Keratinocyte (primary cell): ENCODE results near the gene NSMCE1. TPM values are rescaled to one million over a fixed set of nuclear protein-coding genes. Genes with fewer than 3 reads are reported as not detected.

Experiments used
- DNase-seq: peaks from one replicate; pipeline ENCODE4 v3.0.0-alpha.2; 2011; ENCODE audit warnings: low read depth, missing footprints, low spot score
- FAIRE-seq: peaks from 2 replicates; lab custom pipeline; 2011; peaks lifted over from hg19 to GRCh38; lab: Jason Lieb, UNC
- H2AFZ ChIP-seq: 2 replicates; pipeline ENCODE4 v1.6.0; 2012; ENCODE audit warnings: low read length, control low read depth, inconsistent platforms; ENCODE audit not compliant: control insufficient read depth
- H3K27ac ChIP-seq: 2 replicates; pipeline ENCODE4 v1.5.1; 2011; ENCODE audit warnings: low read length; ENCODE audit not compliant: control insufficient read depth, insufficient read depth
- H3K27me3 ChIP-seq: 3 replicates; pipeline ENCODE4 v1.6.0; 2011; ENCODE audit warnings: low read length; ENCODE audit not compliant: control insufficient read depth, insufficient read depth; ENCODE audit errors: extremely low read depth
- H3K36me3 ChIP-seq, 2 experiments: 2 replicates in 1 of 2; 3 replicates in 1 of 2; pipeline ENCODE4 v1.5.1; 2011; ENCODE audit warnings: low read length in 2 of 2, mild to moderate bottlenecking in 1 of 2; ENCODE audit not compliant: control insufficient read depth in 2 of 2, insufficient read depth in 2 of 2; ENCODE audit errors: extremely low read depth in 1 of 2
- H3K4me1 ChIP-seq: 3 replicates; pipeline ENCODE4 v1.5.1; 2011; ENCODE audit warnings: low read length; ENCODE audit not compliant: control insufficient read depth, insufficient read depth; ENCODE audit errors: extremely low read depth
- H3K4me2 ChIP-seq: 3 replicates; pipeline ENCODE4 v1.6.0; 2011; ENCODE audit warnings: low read depth, low read length; ENCODE audit not compliant: control insufficient read depth, insufficient read depth; ENCODE audit errors: extremely low read depth
- H3K4me3 ChIP-seq, 3 experiments: fragments of 200-600 bp in 1 of 3; sonication (generic) in 1 of 3; 2 replicates in 2 of 3; 3 replicates in 1 of 3; pipeline ENCODE4 v1.5.1; 2011 to 2016; ENCODE audit warnings: low read length in 3 of 3, mild to moderate bottlenecking in 3 of 3, control low read depth in 2 of 3, inconsistent platforms in 1 of 3, low read depth in 1 of 3, mixed read lengths in 1 of 3, mixed run types in 1 of 3, moderate library complexity in 1 of 3; ENCODE audit not compliant: control insufficient read depth in 2 of 3, insufficient read depth in 2 of 3; ENCODE audit errors: extremely low read depth in 1 of 3
- H3K79me2 ChIP-seq: 2 replicates; pipeline ENCODE4 v1.6.0; 2012; ENCODE audit warnings: low read length; ENCODE audit not compliant: control insufficient read depth, insufficient read depth
- H3K9ac ChIP-seq: 3 replicates; pipeline ENCODE4 v1.6.0; 2011; ENCODE audit warnings: low read length; ENCODE audit not compliant: control insufficient read depth, insufficient read depth; ENCODE audit errors: extremely low read depth
- H3K9me1 ChIP-seq: 3 replicates; pipeline ENCODE4 v1.6.0; 2011; ENCODE audit warnings: low read length; ENCODE audit not compliant: control insufficient read depth, insufficient read depth; ENCODE audit errors: extremely low read depth
- H3K9me3 ChIP-seq: 2 replicates; pipeline ENCODE4 v1.5.1; 2012; ENCODE audit warnings: low read depth, low read length; ENCODE audit not compliant: control insufficient read depth
- H4K20me1 ChIP-seq: 3 replicates; pipeline ENCODE4 v1.6.0; 2011; ENCODE audit warnings: low read length; ENCODE audit not compliant: control insufficient read depth, insufficient read depth; ENCODE audit errors: extremely low read depth
- CTCF ChIP-seq, 3 experiments: IDR thresholded peaks in 1 of 3; conservative IDR thresholded peaks in 1 of 3; optimal IDR thresholded peaks in 1 of 3; 2 replicates in 2 of 3; 3 replicates in 1 of 3; pipeline versions ENCODE3 to v1.5.1; 2011; ENCODE audit warnings: low read length in 3 of 3, mild to moderate bottlenecking in 3 of 3, moderate library complexity in 2 of 3, control low read depth in 1 of 3, inconsistent platforms in 1 of 3; ENCODE audit not compliant: insufficient read depth in 2 of 3; ENCODE audit errors: extremely low read depth in 1 of 3
- EZH2 ChIP-seq: IDR thresholded peaks from one replicate; pipeline ENCODE4 v1.6.1; 2012; ENCODE audit warnings: inconsistent platforms, mild to moderate bottlenecking, low read length, moderate library complexity
- dilution Hi-C: fragments of 300-500 bp; cut with MboI; formaldehyde crosslinking; loops from one replicate; pipeline ENCODE4 v1.7.0; 2020; ENCODE audit warnings: low sequenced_read_pairs; ENCODE audit not compliant: extremely low pct_ligation_motif_present
- polyA plus RNA-seq, 5 experiments: library from polyadenylated mRNA; depleted of rRNA in 3 of 5; stranded (reverse) in 3 of 5; stranded (forward) in 1 of 5; unstranded in 1 of 5; fragments of >200 nt; gene quantifications; 1 replicate in 1 of 5; 2 replicates in 3 of 5; 3 replicates in 1 of 5; pipeline versions ENCODE4 v1.2.1 to v1.2.3, GENCODE V29; 2011 to 2012; ENCODE audit warnings: missing spikeins in 2 of 5, low read depth in 1 of 5, low replicate concordance in 1 of 5

The NSMCE1 gene
- polyA plus RNA-seq, 1 donor (not counting 4 experiments of a cell fraction or from before 2014, with no cell fraction given), result 55.9 TPM

GRCh38 chr16:27222249-27223225 lies 46.0 kb downstream of the NSMCE1 start:
- H3K9ac ChIP-seq, result no peak overlapping the region
- no peak overlapping the region for H3K27ac ChIP-seq
- no peaks in the 10 kb centered on the region for H3K27me3 ChIP-seq
- no peak for DNase-seq
- H3K9me1 ChIP-seq, result no peaks in the 10 kb centered on the region
- dilution Hi-C loops, result no loop called here
- H4K20me1 ChIP-seq, result no peaks in the 10 kb centered on the region
- no peak for TF ChIP-seq EZH2
- no peak for TF ChIP-seq CTCF (optimal IDR thresholded peaks at IDR 0.05 in 1 of 3, IDR thresholded peaks at IDR 0.05 in 1 of 3, conservative IDR thresholded peaks at IDR 0.05 in 1 of 3; ENCODE audit: extremely low read depth in 1 of 3, insufficient read depth in 2 of 3, low read length in 3 of 3)
- no peak for FAIRE-seq
- H3K9me3 ChIP-seq, result no peaks in the 10 kb centered on the region
- peaks cover 6 to 22% of the 10 kb centered on the region in 2 experiments for H3K36me3 ChIP-seq
- H3K79me2 ChIP-seq, result no peaks in the 10 kb centered on the region
- peaks cover 10% of the 10 kb centered on the region for H3K4me1 ChIP-seq
- H3K4me3 ChIP-seq, result no peak overlapping the region
- H3K4me2 ChIP-seq, result no peak overlapping the region
- no peak overlapping the region for H2AFZ ChIP-seq

- FAIRE-seq, result no peak
- no peaks in the 10 kb centered on the region for H3K9me3 ChIP-seq
- no peak overlapping the region for H3K9ac ChIP-seq
- H2AFZ ChIP-seq, result no peak overlapping the region
- no peaks in the 10 kb centered on the region for H3K9me1 ChIP-seq
- no peak for DNase-seq
- dilution Hi-C loops, result no loop called here
- TF ChIP-seq CTCF (optimal IDR thresholded peaks at IDR 0.05 in 1 of 3, IDR thresholded peaks at IDR 0.05 in 1 of 3, conservative IDR thresholded peaks at IDR 0.05 in 1 of 3; ENCODE audit: extremely low read depth in 1 of 3, insufficient read depth in 2 of 3, low read length in 3 of 3), result no peak
- no peak for TF ChIP-seq EZH2
- H3K27ac ChIP-seq, result no peak overlapping the region
- no peak overlapping the region for H3K4me3 ChIP-seq
- no peaks in the 10 kb centered on the region for H3K79me2 ChIP-seq
- H3K36me3 ChIP-seq, result peaks cover 6 to 20% of the 10 kb centered on the region in 2 experiments
- H3K4me2 ChIP-seq, result no peak overlapping the region
- H4K20me1 ChIP-seq, result no peaks in the 10 kb centered on the region
- no peaks in the 10 kb centered on the region for H3K27me3 ChIP-seq
- peaks cover 7% of the 10 kb centered on the region for H3K4me1 ChIP-seq
Observed at GRCh38 chr16:27221576-27222248, 46.9 kb downstream of the NSMCE1 start.
